WTC11 (cell line): ENCODE data around the gene CORO6. TPM values are rescaled to one million over a fixed set of nuclear protein-coding genes. Genes with fewer than 3 reads are reported as not detected.
"Not testable (repeated sequence)": the region's sequence is repeated elsewhere in the genome, so short reads cannot be mapped to it uniquely, and the experiment has no call there.

ENCODE experiments used
- ATAC-seq: fragments of 200-7000 bp; cut with Tn5 transposase; 2 replicates; pipeline ENCODE4 v1.10.0; 2021; ENCODE audit warnings: mild to moderate bottlenecking, moderate library complexity
- CTCF ChIA-PET: fragments of 300-600 bp; sonication (Branson Sonifier 250); formaldehyde crosslinking; loops from one replicate; lab custom pipeline; 2021; ENCODE audit warnings: antibody characterized with exemption; lab: Charles Lee
- POLR2A ChIA-PET: fragments of 350-600 bp; sonication (Branson Sonifier 250); formaldehyde crosslinking; loops from one replicate; lab custom pipeline; 2021; ENCODE audit warnings: antibody characterized with exemption; lab: Charles Lee
- DNase-seq: peaks from one replicate; pipeline ENCODE4 v3.0.0; 2021; ENCODE audit warnings: low spot score
- H3K27ac Mint-ChIP-seq: 2 replicates; pipeline ENCODE4 v1.8.0; 2021; ENCODE audit warnings: mixed read lengths
- H3K27me3 Mint-ChIP-seq: 2 replicates; pipeline ENCODE4 v1.8.0; 2021; ENCODE audit warnings: low read depth, mild to moderate bottlenecking, moderate library complexity, mixed read lengths
- H3K36me3 Mint-ChIP-seq: 2 replicates; pipeline ENCODE4 v1.8.0; 2021; ENCODE audit warnings: mixed read lengths
- H3K4me1 Mint-ChIP-seq: 2 replicates; pipeline ENCODE4 v1.8.0; 2022; ENCODE audit warnings: mixed read lengths
- H3K4me3 Mint-ChIP-seq: 2 replicates; pipeline ENCODE4 v1.8.0; 2021; ENCODE audit warnings: mild to moderate bottlenecking, moderate library complexity, mixed read lengths
- H3K9me3 Mint-ChIP-seq: 2 replicates; pipeline ENCODE4 v1.8.0; 2021; ENCODE audit warnings: mixed read lengths
- ATF1 ChIP-seq: sonication (generic); formaldehyde crosslinking; IDR thresholded peaks from 2 replicates; pipeline ENCODE4 v1.8.1; 2023; ENCODE audit warnings: mild to moderate bottlenecking, moderate library complexity, missing genetic modification reagents
- E2F1 ChIP-seq: sonication (generic); formaldehyde crosslinking; IDR thresholded peaks from 2 replicates; pipeline ENCODE4 v1.8.0; 2022; ENCODE audit warnings: mild to moderate bottlenecking, missing genetic modification reagents
- E2F4 ChIP-seq: sonication (generic); formaldehyde crosslinking; IDR thresholded peaks from 2 replicates; pipeline ENCODE4 v1.8.1; 2022; ENCODE audit warnings: low read depth, mild to moderate bottlenecking, moderate library complexity, missing genetic modification reagents, borderline replicate concordance
- EMX1 ChIP-seq: fragments of 250-450 bp; sonication (Bioruptor Pico); IDR thresholded peaks from 2 replicates; pipeline ENCODE4 v1.8.0; 2021; ENCODE audit warnings: mild to moderate bottlenecking
- ESRRA ChIP-seq: sonication (generic); formaldehyde crosslinking; IDR thresholded peaks from 2 replicates; pipeline ENCODE4 v1.8.1; 2022; ENCODE audit warnings: mild to moderate bottlenecking, missing genetic modification reagents, borderline replicate concordance
- FOXP4 ChIP-seq: sonication (generic); formaldehyde crosslinking; IDR thresholded peaks from 2 replicates; pipeline ENCODE4 v1.8.0; 2022; ENCODE audit warnings: mild to moderate bottlenecking, missing genetic modification reagents
- GABPB1 ChIP-seq: sonication (generic); formaldehyde crosslinking; IDR thresholded peaks from 2 replicates; pipeline ENCODE4 v1.8.1; 2023; ENCODE audit warnings: mild to moderate bottlenecking, missing genetic modification reagents
- IRF1 ChIP-seq: sonication (generic); formaldehyde crosslinking; IDR thresholded peaks from 2 replicates; pipeline ENCODE4 v1.8.0; 2023; ENCODE audit warnings: missing genetic modification reagents
- JAZF1 ChIP-seq: fragments of 250-450 bp; sonication (Bioruptor Pico); IDR thresholded peaks from 2 replicates; pipeline ENCODE4 v1.9.0; 2021; ENCODE audit warnings: moderate library complexity, mild to moderate bottlenecking, inconsistent platforms
- JUN ChIP-seq: sonication (generic); formaldehyde crosslinking; IDR thresholded peaks from 2 replicates; pipeline ENCODE4 v1.8.0; 2023; ENCODE audit warnings: mild to moderate bottlenecking, missing genetic modification reagents
- KAT7 ChIP-seq: sonication (generic); formaldehyde crosslinking; IDR thresholded peaks from 2 replicates; pipeline ENCODE4 v1.8.1; 2023; ENCODE audit warnings: missing genetic modification reagents, mild to moderate bottlenecking, borderline replicate concordance
- MLX ChIP-seq: sonication (generic); formaldehyde crosslinking; IDR thresholded peaks from 2 replicates; pipeline ENCODE4 v1.8.1; 2023; ENCODE audit warnings: mild to moderate bottlenecking, missing genetic modification reagents, moderate library complexity
- NFATC4 ChIP-seq: fragments of 250-450 bp; sonication (Bioruptor Pico); IDR thresholded peaks from 2 replicates; pipeline ENCODE4 v1.9.0; 2021; ENCODE audit warnings: mild to moderate bottlenecking
- NFYB ChIP-seq: sonication (generic); formaldehyde crosslinking; conservative IDR thresholded peaks from 2 replicates; pipeline ENCODE4 v1.8.0; 2022; ENCODE audit warnings: low read depth, missing genetic modification reagents
- OVOL2 ChIP-seq: fragments of 250-450 bp; sonication (Bioruptor Pico); IDR thresholded peaks from 2 replicates; pipeline ENCODE4 v1.9.0; 2021; ENCODE audit warnings: mild to moderate bottlenecking, borderline replicate concordance
- PREB ChIP-seq: sonication (generic); formaldehyde crosslinking; IDR thresholded peaks from 2 replicates; pipeline ENCODE4 v1.8.1; 2022; ENCODE audit warnings: mild to moderate bottlenecking, missing genetic modification reagents, moderate library complexity, borderline replicate concordance
- RORB ChIP-seq: fragments of 250-450 bp; sonication (Bioruptor Pico); IDR thresholded peaks from 2 replicates; pipeline ENCODE4 v1.9.0; 2021; ENCODE audit warnings: mild to moderate bottlenecking
- SP1 ChIP-seq: sonication (generic); formaldehyde crosslinking; conservative IDR thresholded peaks from 2 replicates; pipeline ENCODE4 v1.8.1; 2022; ENCODE audit warnings: missing genetic modification reagents
- TEAD1 ChIP-seq: sonication (generic); formaldehyde crosslinking; IDR thresholded peaks from 2 replicates; pipeline ENCODE4 v1.8.0; 2022; ENCODE audit warnings: mild to moderate bottlenecking, missing genetic modification reagents
- TP53 ChIP-seq: sonication (generic); formaldehyde crosslinking; IDR thresholded peaks from 2 replicates; pipeline ENCODE4 v1.8.1; 2023; ENCODE audit warnings: mild to moderate bottlenecking, missing genetic modification reagents
- ZMAT4 ChIP-seq: fragments of 250-450 bp; sonication (Bioruptor Pico); IDR thresholded peaks from 2 replicates; pipeline ENCODE4 v1.9.0; 2021; ENCODE audit warnings: mild to moderate bottlenecking
- ZNF219 ChIP-seq: sonication (generic); formaldehyde crosslinking; IDR thresholded peaks from 2 replicates; pipeline ENCODE4 v1.8.0; 2023; ENCODE audit warnings: missing genetic modification reagents, mild to moderate bottlenecking, borderline replicate concordance
- ZNF263 ChIP-seq: sonication (generic); formaldehyde crosslinking; IDR thresholded peaks from 2 replicates; pipeline ENCODE4 v1.8.1; 2022; ENCODE audit warnings: low read depth, mild to moderate bottlenecking, moderate library complexity, missing genetic modification reagents
- ZNF317 ChIP-seq: sonication (generic); formaldehyde crosslinking; IDR thresholded peaks from 2 replicates; pipeline ENCODE4 v1.8.1; 2023; ENCODE audit warnings: low read depth, mild to moderate bottlenecking, moderate library complexity, missing genetic modification reagents, borderline replicate concordance
- ZNF416 ChIP-seq: fragments of 250-450 bp; sonication (Bioruptor Pico); IDR thresholded peaks from 2 replicates; pipeline ENCODE4 v1.9.0; 2021; ENCODE audit warnings: mild to moderate bottlenecking, inconsistent platforms
- ZNF671 ChIP-seq: fragments of 250-450 bp; sonication (Bioruptor Pico); IDR thresholded peaks from 2 replicates; pipeline ENCODE4 v1.8.0; 2021; ENCODE audit warnings: mild to moderate bottlenecking
- total RNA-seq: library from RNA; stranded (reverse); gene quantifications from 3 replicates; pipeline ENCODE4 v1.2.3, GENCODE V29; 2021

The CORO6 gene
- total RNA-seq, 1 experiment from 2014 or later, result 8.9 TPM

- DNase-seq, result no peak
- Mint-ChIP-seq H3K27me3 (no peaks in the 10 kb centered on the region), H3K4me1 (no peaks in the 10 kb centered on the region), H3K9me3 (no peaks in the 10 kb centered on the region), H3K27ac (no peak overlapping the region), H3K4me3 (no peak overlapping the region), H3K36me3 (no peaks in the 10 kb centered on the region; the same call in 1 of the 2 replicates)
- no peak for ATAC-seq
- CTCF ChIA-PET, result interaction anchor here (1.0 to 1.5 kb wide), 2 partner anchors 15 to 439 kb away, joined by 3 to 4 read pairs; no protein-coding TSS in a partner anchor
- POLR2A ChIA-PET, result interaction anchor here (0.9 kb wide), 1 partner anchor 9 kb away, joined by 3 read pairs; no protein-coding TSS in a partner anchor
- no peak for TF ChIP-seq ZNF671 (CRISPR knock-in tag)
- TF ChIP-seq EMX1 (CRISPR knock-in tag), result no peak
- TF ChIP-seq MLX (CRISPR knock-in tag), result no peak
- TF ChIP-seq JUN (CRISPR knock-in tag), result no peak
- no peak for TF ChIP-seq GABPB1 (CRISPR knock-in tag)
- TF ChIP-seq ZNF317 (CRISPR knock-in tag), result no peak
- no peak for TF ChIP-seq E2F4 (CRISPR knock-in tag)
- TF ChIP-seq OVOL2 (CRISPR knock-in tag), result no peak
- TF ChIP-seq TP53 (CRISPR knock-in tag), result no peak
- no peak for TF ChIP-seq FOXP4
- TF ChIP-seq JAZF1 (CRISPR knock-in tag), result no peak
- TF ChIP-seq TEAD1 (CRISPR knock-in tag), result no peak
- TF ChIP-seq IRF1, result no peak
- TF ChIP-seq ZMAT4 (CRISPR knock-in tag), result no peak
Measured at GRCh38 chr17:29653995-29654714, 31.4 kb upstream of the CORO6 start.

- no peak for ATAC-seq
- CTCF ChIA-PET, result no interaction called here
- Mint-ChIP-seq H3K27ac (no peak overlapping the region), H3K36me3 (no peaks in the 10 kb centered on the region), H3K27me3 (no peaks in the 10 kb centered on the region), H3K4me3 (no peak overlapping the region), H3K4me1 (no peaks in the 10 kb centered on the region), H3K9me3 (no peaks in the 10 kb centered on the region)
- DNase-seq, result no peak
- TF ChIP-seq ATF1 (CRISPR knock-in tag) (no peak), KAT7 (CRISPR knock-in tag) (no peak), SP1 (CRISPR knock-in tag) (no peak), E2F1 (CRISPR knock-in tag) (no peak), ESRRA (CRISPR knock-in tag) (no peak), NFATC4 (CRISPR knock-in tag) (no peak), IRF1 (no peak), ZNF416 (no peak), NFYB (no peak), ZNF263 (CRISPR knock-in tag) (no peak), PREB (CRISPR knock-in tag) (no peak), ZNF219 (CRISPR knock-in tag) (no peak), RORB (no peak)
- POLR2A ChIA-PET, result no interaction called here
Measured at GRCh38 chr17:29652976-29653375, 30.3 kb upstream of the CORO6 start.

GRCh38 chr17:29651913-29652312, 29.2 kb upstream of the CORO6 start:
- not testable (repeated sequence) for H3K9me3 Mint-ChIP-seq, H3K36me3 Mint-ChIP-seq, H3K4me3 Mint-ChIP-seq, ATAC-seq, DNase-seq, H3K27ac Mint-ChIP-seq, H3K4me1 Mint-ChIP-seq, H3K27me3 Mint-ChIP-seq
- CTCF ChIA-PET, result interaction anchor here (0.6 to 1.7 kb wide), 2 partner anchors 12 to 34 kb away, joined by 3 to 4 read pairs; no protein-coding TSS in a partner anchor
- POLR2A ChIA-PET, result interaction anchor here (0.6 kb wide), 1 partner anchor 433 kb away, joined by 13 read pairs; no protein-coding TSS in a partner anchor
